ENCODE measurements around the gene TSNAXIP1. TPM values are rescaled to one million over a fixed set of nuclear protein-coding genes. Genes with fewer than 3 reads are reported as not detected.
A peak's percentile ranks its signal among the peaks of the same experiment; 100 is the strongest.
"Not testable (repeated sequence)": the region's sequence is repeated elsewhere in the genome, so short reads cannot be mapped to it uniquely, and the experiment has no call there.

The TSNAXIP1 gene
- total and polyA plus RNA-seq, 4 donors, result 0.09 to 1.5 (median 0.69) TPM

- H3K27ac ChIP-seq (ENCODE audit: low read depth in 1 of 2, low read length in 2 of 2), result no peak overlapping the region
These were observed 27.5 kb downstream of the TSNAXIP1 start for GRCh38 chr16:67834242-67834614.

GRCh38 chr16:67837190-67837589 lies 30.5 kb downstream of the TSNAXIP1 start:
- H3K9ac ChIP-seq (ENCODE audit: low read depth in 1 of 2, low read length in 2 of 2); H3K27ac ChIP-seq (ENCODE audit: low read depth in 1 of 2, low read length in 2 of 2); H3K27me3 ChIP-seq (ENCODE audit: control insufficient read depth in 4 of 4, insufficient read depth in 4 of 4, low read length in 3 of 4); H3K9me3 ChIP-seq (ENCODE audit: control insufficient read depth in 4 of 4, low read length in 3 of 4); DNase-seq (ENCODE audit: low spot score); H3K36me3 ChIP-seq (ENCODE audit: control insufficient read depth in 4 of 4, insufficient read depth in 3 of 4, low read depth in 1 of 4, low read length in 3 of 4); H3K4me3 ChIP-seq (ENCODE audit: low read depth in 1 of 3, low read length in 3 of 3): not testable (repeated sequence)
- 91% methylated on average over 10 of the region's 10 CpGs for WGBS
- peaks cover 4 to 19% (median 9%) of the 10 kb centered on the region in 4 donors for H3K4me1 ChIP-seq (ENCODE audit: control insufficient read depth in 4 of 4, insufficient read depth in 4 of 4, low read length in 3 of 4)

More at GRCh38 chr16:67834242-67834614, 27.5 kb downstream of the TSNAXIP1 start:
- WGBS, result 81% methylated on average over 10 of the region's 10 CpGs
- Histone ChIP-seq H3K9me3 (ENCODE audit: control insufficient read depth in 4 of 4, low read length in 3 of 4) (no peaks in the 10 kb centered on the region), H3K9ac (ENCODE audit: low read depth in 1 of 2, low read length in 2 of 2) (no peak overlapping the region), H3K27me3 (ENCODE audit: control insufficient read depth in 4 of 4, insufficient read depth in 4 of 4, low read length in 3 of 4) (no peaks in the 10 kb centered on the region), H3K4me1 (ENCODE audit: control insufficient read depth in 4 of 4, insufficient read depth in 4 of 4, low read length in 3 of 4) (peaks cover 4 to 19% (median 10%) of the 10 kb centered on the region in 4 donors), H3K36me3 (ENCODE audit: control insufficient read depth in 4 of 4, insufficient read depth in 3 of 4, low read depth in 1 of 4, low read length in 3 of 4) (peaks cover 0 to 17% (median 14%) of the 10 kb centered on the region in 4 donors), H3K4me3 (ENCODE audit: low read depth in 1 of 3, low read length in 3 of 3) (peak overlapping the region in 2 of 3 donors; percentile 70 to 87)
- DNase-seq (ENCODE audit: low spot score), result no peak
- TF ChIP-seq YY1 (IDR thresholded peaks at IDR 0.05) (no peak), EGR1 (IDR thresholded peaks at IDR 0.05; ENCODE audit: low read depth in 2 of 2) (no peak), MAX (IDR thresholded peaks at IDR 0.05) (no peak), RAD21 (IDR thresholded peaks at IDR 0.05) (no peak), ATF3 (IDR thresholded peaks at IDR 0.05) (no peak), TAF1 (conservative IDR thresholded peaks at IDR 0.05) (no peak), HNF4A (conservative IDR thresholded peaks at IDR 0.05) (no peak), FOXA2 (IDR thresholded peaks at IDR 0.05) (no peak), FOXA1 (IDR thresholded peaks at IDR 0.05) (no peak), HNF4G (IDR thresholded peaks at IDR 0.05) (no peak), SP1 (IDR thresholded peaks at IDR 0.05) (no peak), CTCF (IDR thresholded peaks at IDR 0.05; ENCODE audit: low read depth, low read length, missing input control) (no peak), JUND (IDR thresholded peaks at IDR 0.05) (no peak)
- TF ChIP-seq, protein P1, sequence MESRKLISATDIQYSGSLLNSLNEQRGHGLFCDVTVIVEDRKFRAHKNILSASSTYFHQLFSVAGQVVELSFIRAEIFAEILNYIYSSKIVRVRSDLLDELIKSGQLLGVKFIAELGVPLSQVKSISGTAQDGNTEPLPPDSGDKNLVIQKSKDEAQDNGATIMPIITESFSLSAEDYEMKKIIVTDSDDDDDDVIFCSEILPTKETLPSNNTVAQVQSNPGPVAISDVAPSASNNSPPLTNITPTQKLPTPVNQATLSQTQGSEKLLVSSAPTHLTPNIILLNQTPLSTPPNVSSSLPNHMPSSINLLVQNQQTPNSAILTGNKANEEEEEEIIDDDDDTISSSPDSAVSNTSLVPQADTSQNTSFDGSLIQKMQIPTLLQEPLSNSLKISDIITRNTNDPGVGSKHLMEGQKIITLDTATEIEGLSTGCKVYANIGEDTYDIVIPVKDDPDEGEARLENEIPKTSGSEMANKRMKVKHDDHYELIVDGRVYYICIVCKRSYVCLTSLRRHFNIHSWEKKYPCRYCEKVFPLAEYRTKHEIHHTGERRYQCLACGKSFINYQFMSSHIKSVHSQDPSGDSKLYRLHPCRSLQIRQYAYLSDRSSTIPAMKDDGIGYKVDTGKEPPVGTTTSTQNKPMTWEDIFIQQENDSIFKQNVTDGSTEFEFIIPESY (IDR thresholded peaks at IDR 0.05), result no peak

DNA sequence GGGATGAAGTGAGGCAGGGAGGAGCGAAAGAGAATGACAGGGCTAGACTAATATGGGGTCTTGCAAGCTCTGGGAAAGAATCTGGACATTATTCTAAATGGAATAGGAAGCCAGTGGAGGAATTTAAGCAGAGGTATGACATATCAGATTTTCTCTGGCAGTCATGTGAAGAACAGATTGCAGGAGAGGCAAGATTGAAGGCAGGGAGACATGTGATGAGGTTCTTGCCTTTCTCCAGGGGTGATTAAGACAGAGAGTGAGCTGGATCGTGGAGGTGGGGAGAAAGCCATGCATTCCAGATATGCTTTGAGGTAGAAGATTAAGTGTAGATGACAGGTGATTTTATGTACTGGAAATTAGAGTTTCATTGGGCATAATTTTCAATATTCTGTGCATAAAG lies 31.1 kb downstream of the TSNAXIP1 start:
- Histone ChIP-seq H3K27me3 (ENCODE audit: control insufficient read depth in 4 of 4, insufficient read depth in 4 of 4, low read length in 3 of 4) (no peaks in the 10 kb centered on the region), H3K4me3 (ENCODE audit: low read depth in 1 of 3, low read length in 3 of 3) (no peak overlapping the region), H3K4me1 (ENCODE audit: control insufficient read depth in 4 of 4, insufficient read depth in 4 of 4, low read length in 3 of 4) (peaks cover 0 to 17% (median 9%) of the 10 kb centered on the region in 4 donors), H3K36me3 (ENCODE audit: control insufficient read depth in 4 of 4, insufficient read depth in 3 of 4, low read depth in 1 of 4, low read length in 3 of 4) (no peaks in the 10 kb centered on the region), H3K27ac (ENCODE audit: low read depth in 1 of 2, low read length in 2 of 2) (no peak overlapping the region), H3K9ac (ENCODE audit: low read depth in 1 of 2, low read length in 2 of 2) (no peak overlapping the region), H3K9me3 (ENCODE audit: control insufficient read depth in 4 of 4, low read length in 3 of 4) (no peaks in the 10 kb centered on the region)
- whole genome bisulfite sequencing, result 94% methylated on average over 2 of the region's 2 CpGs
- TF ChIP-seq NR2F2 (IDR thresholded peaks at IDR 0.05) (no peak), EGR1 (IDR thresholded peaks at IDR 0.05; ENCODE audit: low read depth in 2 of 2) (no peak), SP1 (IDR thresholded peaks at IDR 0.05) (no peak), GABPA (IDR thresholded peaks at IDR 0.05 in 1 of 2, conservative IDR thresholded peaks at IDR 0.05 in 1 of 2) (no peak), RXRA (IDR thresholded peaks at IDR 0.05) (no peak), HNF4G (IDR thresholded peaks at IDR 0.05) (no peak), FOXA1 (IDR thresholded peaks at IDR 0.05) (no peak), HNF4A (conservative IDR thresholded peaks at IDR 0.05) (no peak), MAX (IDR thresholded peaks at IDR 0.05) (no peak), JUND (IDR thresholded peaks at IDR 0.05) (no peak), RAD21 (IDR thresholded peaks at IDR 0.05) (no peak), YY1 (IDR thresholded peaks at IDR 0.05) (no peak), FOXA2 (IDR thresholded peaks at IDR 0.05) (no peak), ATF3 (IDR thresholded peaks at IDR 0.05) (no peak)
- TF ChIP-seq, protein P2, sequence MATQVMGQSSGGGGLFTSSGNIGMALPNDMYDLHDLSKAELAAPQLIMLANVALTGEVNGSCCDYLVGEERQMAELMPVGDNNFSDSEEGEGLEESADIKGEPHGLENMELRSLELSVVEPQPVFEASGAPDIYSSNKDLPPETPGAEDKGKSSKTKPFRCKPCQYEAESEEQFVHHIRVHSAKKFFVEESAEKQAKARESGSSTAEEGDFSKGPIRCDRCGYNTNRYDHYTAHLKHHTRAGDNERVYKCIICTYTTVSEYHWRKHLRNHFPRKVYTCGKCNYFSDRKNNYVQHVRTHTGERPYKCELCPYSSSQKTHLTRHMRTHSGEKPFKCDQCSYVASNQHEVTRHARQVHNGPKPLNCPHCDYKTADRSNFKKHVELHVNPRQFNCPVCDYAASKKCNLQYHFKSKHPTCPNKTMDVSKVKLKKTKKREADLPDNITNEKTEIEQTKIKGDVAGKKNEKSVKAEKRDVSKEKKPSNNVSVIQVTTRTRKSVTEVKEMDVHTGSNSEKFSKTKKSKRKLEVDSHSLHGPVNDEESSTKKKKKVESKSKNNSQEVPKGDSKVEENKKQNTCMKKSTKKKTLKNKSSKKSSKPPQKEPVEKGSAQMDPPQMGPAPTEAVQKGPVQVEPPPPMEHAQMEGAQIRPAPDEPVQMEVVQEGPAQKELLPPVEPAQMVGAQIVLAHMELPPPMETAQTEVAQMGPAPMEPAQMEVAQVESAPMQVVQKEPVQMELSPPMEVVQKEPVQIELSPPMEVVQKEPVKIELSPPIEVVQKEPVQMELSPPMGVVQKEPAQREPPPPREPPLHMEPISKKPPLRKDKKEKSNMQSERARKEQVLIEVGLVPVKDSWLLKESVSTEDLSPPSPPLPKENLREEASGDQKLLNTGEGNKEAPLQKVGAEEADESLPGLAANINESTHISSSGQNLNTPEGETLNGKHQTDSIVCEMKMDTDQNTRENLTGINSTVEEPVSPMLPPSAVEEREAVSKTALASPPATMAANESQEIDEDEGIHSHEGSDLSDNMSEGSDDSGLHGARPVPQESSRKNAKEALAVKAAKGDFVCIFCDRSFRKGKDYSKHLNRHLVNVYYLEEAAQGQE (IDR thresholded peaks at IDR 0.05), result no peak
- no peak for DNase-seq (ENCODE audit: low spot score)
